HG02870 (cell line): ENCODE results near the gene AWAT2.

Experiments
- ATAC-seq: cut with Tn5 transposase; IDR thresholded peaks from one replicate; pipeline ENCODE4 v1.9.1; 2021; ENCODE audit warnings: mild to moderate bottlenecking, moderate library complexity; ENCODE audit not compliant: unreplicated experiment

Gene AWAT2

DNA sequence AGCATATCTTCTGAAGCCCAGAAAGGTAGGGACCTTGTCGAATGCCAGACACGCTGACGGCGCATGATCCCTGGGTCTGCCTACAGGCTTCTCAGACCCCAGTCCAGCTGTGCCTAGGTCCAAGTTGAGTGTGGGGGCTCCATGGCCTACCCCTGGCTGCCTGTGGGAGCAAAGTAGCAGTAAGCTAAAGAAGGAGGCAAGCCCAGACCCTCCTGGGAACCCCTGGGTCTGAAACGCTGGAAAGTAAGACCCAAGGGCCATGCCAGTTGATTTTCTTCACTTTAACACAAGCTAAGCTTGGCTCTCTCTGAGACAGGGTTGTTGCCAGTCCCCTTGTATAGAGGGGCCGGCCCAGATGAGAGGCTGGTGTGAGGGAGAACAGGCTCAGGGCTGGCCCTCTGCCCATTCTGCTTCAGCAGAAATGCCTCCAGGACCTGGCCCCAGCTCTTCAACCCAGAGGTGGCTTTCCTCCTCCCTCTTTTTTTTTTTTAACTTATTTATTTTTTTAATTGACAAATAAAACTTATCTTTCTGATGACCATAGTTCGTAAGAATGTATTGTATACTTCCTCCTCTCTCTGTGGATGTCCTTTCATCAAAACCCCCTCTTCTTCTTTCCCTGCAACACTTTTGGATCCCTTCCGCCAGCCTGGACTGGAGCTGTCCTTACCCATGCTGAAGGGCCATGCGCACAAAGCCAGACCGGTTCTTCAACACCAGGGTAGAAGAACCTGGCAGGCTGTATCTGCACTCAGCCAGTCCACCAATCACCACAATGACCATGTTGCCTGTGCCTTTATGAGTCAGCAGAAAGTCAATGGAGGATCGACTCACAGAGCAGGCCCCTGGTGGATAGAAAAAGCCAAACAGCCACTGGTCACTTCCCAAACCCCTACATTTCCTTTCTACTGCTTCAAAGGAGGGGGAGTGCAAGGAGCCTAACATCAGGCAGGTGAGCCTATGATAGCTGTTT lies 7.1 kb downstream of the AWAT2 start:
- ATAC-seq: no peak

DNA sequence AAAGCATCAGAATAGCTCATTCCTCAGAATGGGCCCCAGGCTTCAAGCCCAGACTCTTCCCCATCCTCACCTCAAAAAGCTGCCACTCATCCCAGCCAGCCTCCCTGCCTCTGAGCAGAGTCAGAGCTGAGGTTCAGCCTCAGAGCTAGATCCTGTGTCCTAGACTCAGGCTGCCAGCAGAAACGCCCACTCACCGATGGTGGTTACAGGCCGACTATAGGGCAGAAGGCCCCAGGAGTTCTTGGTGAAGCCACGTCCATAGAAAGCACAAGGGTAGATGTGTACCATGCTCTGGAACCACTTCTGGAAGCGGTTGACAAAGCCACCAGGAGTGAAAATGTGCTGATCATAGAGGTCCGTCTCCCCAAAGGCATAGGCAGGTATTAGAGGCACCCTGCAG lies 7.7 kb downstream of the AWAT2 start:
- ATAC-seq: no peak

DNA sequence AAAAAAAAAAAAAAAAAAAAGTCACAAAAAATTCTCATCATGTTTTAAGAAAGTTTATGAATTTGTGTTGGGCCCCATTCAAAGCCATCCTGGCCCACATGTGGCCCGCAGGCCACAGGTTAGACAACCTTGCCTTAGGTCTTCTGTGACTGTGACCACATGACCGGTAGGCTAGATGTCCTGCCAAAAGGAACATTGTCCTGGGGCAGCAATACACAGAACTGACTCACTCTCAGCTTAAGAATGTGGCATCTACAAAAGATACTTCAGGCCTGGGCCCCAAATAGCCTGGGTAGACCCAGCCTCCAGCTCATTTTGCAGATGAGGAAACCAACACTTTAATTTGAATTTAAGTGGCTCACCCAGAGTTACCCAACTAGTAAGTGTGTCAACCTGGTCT lies 10.0 kb downstream of the AWAT2 start:
- ATAC-seq: no peak

DNA sequence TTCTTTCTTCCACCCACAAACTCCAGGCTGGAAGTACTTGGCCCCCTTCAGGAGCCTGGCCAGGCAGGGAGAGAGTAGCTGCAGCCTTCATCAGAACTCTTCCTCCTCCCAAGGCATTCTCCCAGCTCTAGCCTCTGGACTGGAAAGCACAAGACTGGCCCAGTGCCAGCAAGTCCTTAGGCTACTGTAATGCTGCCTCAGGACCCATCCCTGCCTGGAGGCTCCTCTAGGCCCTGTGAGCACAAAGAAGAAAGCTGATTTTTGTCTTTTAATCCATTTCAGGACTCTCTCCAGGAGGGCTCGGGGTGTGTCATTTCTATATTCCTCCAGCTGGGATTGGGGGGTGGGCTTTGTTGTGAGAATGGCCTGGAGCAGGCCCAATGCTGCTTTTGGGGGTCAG lies 10.8 kb downstream of the AWAT2 start:
- no peak for ATAC-seq

DNA sequence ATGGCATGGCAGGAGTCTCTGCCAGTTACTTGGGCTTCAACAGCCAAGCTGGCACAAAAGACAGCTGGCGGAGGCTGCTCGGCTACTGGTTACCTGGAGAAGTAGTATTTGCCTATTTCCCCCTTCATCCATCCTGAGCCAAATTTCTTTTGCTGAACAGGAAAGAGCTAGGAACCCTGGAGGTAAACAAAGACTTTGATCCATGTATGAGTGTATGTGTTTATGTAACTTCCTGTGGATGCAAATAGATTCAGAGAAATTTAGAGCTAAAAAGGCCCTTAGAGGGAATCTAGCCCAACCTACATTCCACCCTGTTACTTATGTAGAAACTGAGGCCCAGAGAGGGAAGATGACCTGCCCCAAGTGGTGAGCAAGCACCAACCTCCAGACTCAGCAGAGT lies 11.2 kb downstream of the AWAT2 start:
- ATAC-seq: no peak

DNA sequence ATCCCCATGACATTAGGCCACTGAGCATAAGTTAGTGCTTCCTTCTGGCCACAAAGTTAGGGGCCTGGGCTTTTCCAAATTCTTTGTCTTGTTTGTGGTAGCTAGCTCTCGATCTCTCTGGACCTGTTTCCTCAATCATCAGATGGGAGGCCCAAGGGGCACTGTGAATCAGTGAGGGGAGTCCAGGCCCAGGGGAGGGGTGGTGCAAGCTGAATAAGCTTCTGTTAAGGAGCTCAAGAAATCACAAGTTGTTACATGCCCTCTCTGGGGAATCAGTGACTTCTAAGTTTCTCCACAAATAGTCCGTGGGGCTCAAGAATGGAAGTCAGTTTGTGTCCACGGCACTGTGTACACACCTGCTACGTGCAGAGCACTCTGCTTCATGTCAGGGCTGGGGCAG lies 15.1 kb downstream of the AWAT2 start:
- ATAC-seq: no peak

DNA sequence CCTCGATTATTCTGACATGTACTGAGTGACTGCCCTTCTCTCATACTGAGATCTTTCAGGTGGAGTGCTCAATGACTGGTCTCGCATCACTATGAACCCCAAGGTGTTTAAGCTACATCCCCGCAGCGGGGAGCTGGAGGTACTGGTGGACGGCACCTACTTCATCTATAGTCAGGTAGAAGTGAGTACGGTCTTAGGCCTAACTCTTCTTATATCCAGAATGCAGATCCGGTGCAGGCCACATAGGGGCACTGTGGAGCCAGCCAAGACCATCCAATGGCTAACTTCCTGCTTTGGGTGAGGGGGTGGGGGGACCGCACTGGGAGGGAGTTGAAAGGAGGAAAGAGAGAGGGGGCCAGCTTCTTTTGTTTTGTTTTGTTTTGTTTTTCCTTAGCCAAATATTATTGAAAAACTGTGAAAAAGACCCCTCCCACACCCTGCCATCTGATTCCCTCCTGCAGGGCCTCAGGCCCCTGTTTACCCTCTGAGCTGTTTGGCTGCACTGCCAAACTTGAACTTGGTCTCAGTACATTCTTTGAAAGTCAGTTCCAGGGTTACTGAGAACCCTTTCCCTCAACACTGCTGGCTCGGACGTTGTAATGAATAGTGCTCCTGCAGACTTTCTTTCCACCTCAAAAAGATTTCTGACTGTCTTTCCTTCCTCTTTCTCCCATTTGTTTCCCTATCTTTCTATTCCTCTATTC lies 16.2 kb downstream of the AWAT2 start:
- ATAC-seq: no peak

DNA sequence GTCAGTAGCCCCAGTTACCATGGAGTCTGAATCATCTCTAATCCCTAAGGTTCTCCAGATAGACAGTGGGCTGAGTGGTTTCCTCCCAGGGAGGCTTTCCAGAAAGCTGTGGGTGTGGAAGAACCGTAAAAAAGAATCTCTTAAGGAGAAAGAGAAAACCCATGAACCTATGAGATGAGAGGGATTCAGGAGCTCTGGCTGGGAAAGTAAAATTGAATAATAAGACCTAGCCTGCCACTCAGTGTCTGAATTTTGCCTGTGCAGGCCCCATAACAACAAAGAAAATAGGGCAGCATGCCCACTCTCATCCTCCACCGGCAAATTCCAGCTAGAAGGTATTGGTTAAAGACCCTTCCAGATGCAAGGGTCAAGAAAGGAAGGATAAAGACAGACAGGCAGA lies 16.9 kb downstream of the AWAT2 start:
- ATAC-seq: no peak

DNA sequence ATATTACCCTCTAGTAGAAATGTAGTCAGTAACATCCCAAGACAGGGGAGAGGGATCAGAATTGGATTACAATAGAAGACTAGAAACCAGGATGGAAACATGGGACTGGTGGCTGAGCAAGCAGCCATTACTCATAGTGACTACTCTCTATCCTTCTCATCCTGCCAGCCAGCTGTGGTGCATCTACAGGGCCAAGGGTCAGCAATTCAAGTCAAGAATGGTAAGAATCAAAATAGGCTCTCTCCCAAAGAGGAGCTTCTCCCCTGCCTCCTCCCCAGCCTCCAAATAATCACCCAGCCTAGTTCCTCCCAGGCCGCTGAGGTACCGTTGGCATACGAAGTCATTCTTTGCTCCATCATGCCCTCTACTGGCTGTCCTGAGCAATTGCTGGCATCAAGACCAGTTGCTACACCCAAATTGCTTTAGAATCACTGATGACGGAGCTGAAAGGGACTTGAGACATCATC lies 19.4 kb downstream of the AWAT2 start:
- peak; percentile 78 for ATAC-seq

DNA sequence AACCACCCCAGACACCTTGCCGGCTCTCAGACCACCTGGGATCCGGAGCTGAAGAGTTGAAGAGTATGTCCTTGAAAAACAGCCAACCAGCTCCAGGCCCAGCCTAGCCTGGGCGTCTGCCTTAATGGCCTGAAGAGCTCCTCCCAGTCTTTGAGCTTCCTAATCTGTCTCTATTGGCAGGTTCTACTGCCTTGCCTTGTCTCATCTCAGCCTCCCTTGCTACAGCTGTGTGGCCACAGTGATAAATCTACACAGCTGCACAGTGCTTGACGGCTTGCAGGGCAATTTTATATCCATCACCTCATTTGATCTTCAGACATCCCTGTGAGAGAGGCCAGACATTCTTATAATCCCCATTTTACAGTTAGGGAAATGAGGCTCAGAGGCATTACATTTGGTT lies 19.9 kb downstream of the AWAT2 start:
- ATAC-seq: no peak

DNA sequence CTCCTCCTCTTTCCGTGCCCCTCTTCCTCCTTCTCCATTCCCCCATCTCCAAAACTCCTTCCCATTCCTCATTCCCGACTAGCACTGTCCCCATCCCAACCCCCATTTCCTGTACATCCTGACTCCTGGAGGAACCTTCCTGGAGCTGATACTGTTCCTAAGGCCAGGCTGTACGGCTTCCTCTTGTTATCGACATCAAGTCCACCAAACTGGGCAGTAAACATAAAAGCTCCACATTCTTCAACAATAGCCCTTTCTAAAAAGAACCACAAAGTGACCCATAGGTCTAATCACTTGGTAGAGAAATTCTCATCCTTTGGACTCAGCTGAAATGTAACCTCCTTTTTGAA lies 22.9 kb downstream of the AWAT2 start:
- no peak for ATAC-seq

DNA sequence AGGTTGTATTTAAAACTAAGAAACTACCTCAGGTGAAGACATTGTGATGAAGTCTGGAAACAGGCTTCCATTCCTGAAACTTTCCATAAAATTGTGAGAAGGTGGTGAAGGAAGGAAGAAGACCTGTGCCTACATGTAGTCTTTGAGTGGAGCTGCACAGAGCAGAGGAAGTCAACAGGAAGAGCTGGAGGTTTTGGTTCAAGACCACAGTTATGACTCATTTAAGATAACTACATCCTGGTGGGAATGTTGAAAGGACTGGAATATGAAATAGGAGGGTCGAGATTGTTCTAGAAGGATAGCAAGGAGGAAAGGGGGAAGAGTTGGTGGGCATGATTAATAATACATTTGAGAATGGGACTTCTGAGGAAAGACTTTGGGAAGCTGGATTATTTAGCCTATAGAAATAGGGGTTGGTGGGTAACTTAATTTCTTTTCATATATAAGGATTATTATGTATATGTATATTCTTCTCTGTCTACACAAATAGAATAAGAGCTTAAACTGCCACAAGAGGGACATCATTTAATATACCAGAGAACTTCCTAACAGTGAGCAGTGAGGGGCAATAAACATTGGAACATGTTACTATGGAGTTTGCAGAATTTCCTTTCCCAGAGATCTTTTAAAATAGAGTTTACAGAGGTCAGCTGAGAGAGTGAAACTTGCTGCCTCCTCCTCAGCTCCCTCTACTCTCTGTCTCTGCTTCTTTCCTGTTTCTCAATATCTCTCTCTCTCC lies 23.5 kb downstream of the AWAT2 start:
- ATAC-seq: no peak

DNA sequence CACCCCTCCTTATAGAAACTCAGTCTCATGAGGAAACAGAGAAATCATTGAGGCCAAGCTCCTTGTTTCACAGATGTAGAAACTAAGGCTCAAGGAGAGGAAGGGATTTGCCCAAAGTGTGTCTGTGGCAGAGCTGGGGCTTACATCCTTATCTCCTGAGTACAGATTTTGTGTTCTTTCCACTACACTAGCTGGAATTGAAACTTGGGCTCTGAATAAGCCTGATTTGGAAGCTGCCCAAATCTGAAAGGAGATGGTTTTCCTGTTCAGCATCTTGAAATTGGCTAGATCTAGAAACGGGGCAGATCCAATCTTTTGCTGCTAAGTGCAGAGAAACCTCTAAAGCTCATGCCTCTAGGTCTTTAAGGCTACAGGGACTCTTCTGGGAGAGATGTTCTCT lies 24.3 kb downstream of the AWAT2 start:
- ATAC-seq: no peak

DNA sequence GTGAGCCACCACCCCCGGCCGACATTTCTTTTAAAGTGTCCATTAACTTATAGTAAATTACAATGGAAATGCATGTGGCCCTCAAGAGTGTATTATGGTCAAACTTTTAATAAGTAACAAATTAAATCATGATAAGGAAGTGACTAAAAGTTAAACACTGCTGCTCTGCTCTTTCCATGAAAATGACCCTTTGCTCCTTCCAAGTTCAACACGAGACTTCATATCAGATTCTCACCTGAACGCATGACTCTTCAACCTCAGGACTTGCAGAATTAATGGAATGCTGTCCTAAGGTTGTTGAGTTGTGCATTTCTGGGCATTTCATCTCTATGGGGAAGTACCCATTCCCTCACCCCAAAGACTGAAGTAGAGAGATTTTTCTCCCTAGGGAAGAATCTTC lies 27.1 kb downstream of the AWAT2 start:
- ATAC-seq: no peak

DNA sequence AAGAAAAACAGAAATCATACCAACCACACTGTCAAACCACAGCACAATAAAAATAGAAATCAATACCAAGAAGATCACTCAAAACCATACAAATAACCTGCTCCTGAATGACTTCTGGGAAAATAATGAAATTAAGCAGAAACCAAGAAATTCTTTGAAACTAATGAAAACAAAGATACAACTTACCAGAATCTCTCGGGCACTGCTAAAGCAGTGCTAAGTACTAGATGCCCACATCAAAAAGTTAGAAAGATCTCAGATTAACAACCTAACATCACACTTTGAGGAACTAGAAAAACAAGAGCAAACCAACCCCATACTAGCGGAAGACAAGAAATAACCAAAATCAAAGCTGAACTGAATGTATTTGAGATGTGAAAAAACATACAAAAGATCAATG lies 33.2 kb downstream of the AWAT2 start:
- no peak for ATAC-seq

DNA sequence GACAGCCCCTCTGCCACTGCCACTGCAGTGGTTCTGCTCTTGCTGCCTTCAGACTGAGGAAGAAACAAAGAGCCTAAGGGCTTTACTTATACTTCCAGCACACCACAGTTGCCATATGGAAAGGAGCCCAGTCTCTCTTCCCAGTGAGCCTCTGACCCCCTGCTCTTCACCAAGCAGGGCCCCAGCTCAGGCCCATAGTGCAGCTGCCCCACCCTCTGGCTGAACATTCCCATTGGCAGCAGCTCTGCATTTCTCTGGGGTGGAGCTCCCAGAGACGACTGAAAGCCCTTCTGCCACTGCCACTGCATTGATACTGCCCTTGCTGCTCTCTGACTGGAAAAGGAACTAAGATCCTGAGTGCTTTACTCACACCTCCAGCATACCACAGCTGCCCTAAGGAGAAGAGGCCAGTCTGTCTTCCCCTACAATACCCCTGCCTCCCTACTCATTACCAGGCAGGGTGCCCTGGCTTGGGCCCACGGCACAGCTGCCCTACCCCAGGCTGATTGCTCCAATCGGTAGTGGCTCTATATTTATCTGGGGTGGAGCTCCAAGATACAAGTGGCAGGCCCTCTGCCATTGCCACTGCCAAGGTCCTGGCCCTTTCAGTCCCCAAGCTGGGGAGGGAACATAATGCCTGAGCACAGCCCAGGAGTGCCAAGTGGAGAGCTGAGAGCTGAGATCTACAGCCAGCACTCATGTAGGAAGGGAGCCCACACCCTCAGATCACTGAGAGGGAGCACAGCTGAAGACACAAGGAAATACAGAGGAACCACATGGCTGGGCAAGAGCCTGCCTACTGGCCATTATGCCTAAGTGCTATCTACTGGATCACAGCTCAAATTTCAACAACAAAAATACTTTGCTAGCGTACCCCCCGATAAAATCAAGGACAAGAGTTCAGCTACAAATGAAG lies 36.0 kb downstream of the AWAT2 start:
- ATAC-seq: no peak

DNA sequence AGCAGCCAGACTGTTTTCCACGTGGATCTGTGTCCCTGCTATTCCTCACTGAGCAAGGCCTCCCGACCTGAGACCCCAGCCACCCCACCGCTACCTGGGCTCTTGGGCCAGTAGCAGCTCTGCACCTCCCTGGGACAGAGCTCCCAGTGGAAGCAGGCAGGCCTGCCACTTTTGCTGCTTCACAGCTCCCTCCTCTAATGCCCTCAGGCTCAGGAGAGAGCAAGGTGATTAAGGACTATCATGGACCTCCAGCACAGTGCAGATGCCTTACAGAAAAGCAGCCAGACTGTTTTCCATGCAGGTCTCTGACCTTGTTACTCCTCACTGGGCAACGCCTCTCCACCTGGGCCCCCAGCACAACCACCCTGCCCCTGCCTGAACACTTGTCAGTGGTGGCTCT lies 37.0 kb downstream of the AWAT2 start:
- ATAC-seq: no peak

DNA sequence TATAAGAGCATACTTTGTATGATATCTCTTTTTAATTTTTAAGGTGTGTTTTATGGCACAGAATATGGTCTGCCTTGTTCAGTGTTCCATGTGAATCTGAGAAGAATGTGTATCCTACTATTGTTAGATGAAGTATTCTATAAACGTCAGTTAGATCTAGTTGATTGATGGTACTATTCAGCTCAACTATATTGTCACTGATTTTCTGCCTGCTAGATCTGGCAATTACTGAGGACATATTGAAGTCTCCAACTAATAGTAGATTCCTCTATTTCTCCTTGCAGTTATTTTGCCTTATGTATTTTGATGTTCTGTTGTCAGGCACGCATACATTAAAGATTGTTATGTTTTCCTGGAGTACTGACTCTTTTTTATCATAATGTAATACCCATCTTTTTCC lies 39.8 kb downstream of the AWAT2 start:
- no peak for ATAC-seq

DNA sequence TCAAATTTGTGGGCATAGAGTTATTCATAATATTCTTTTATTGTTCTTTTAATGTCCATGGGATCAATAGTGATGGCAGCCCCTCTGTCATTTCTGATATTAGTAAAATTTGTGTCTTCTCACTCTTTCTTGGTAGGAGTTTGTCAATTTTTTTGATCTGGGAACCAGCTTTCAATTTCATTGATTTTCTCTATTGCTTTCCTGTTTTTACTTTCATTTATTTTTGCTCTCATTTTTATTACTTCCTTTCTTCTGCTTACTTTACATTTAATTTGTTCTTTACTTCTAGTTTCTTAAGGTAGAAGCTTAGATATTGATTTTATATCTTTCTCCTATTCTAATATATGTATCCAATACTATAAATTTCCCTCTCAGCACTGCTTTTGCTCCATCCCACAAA lies 40.7 kb downstream of the AWAT2 start:
- no peak for ATAC-seq

DNA sequence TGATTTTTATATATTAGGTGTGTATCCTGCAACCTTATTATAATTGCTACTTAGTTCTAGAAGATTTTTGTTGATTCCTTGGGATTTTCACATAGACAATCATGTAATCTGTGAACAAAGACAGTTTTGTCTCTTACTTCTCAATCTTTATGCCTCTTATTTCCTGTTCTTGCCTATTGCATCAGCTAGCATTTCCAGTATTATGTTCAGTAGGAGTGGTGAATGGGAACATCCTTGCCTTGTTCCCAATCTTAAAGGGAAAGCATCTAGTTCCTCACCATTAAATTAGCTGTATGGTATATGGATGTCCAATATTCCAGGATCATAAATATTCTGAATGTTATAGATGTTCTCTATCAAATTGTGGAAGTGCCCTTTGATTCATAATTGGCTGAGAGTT lies 41.8 kb downstream of the AWAT2 start:
- no peak for ATAC-seq
